Measurements from ENCODE around the gene ARHGAP8.
"Not testable (repeated sequence)": the region's sequence is repeated elsewhere in the genome, so short reads cannot be mapped to it uniquely, and the experiment has no call there.

Gene ARHGAP8

GRCh38 chr22:44901301-44901700 is 148.9 kb downstream of the ARHGAP8 start:
- DNase-seq (ENCODE audit: low read depth): no peak
- no peak for TF ChIP-seq CTCF (IDR thresholded peaks at IDR 0.05; ENCODE audit: control insufficient read depth, extremely low read depth, insufficient read depth)
- H3K4me3 ChIP-seq (ENCODE audit: low read depth, low read length): no peak overlapping the region

DNA sequence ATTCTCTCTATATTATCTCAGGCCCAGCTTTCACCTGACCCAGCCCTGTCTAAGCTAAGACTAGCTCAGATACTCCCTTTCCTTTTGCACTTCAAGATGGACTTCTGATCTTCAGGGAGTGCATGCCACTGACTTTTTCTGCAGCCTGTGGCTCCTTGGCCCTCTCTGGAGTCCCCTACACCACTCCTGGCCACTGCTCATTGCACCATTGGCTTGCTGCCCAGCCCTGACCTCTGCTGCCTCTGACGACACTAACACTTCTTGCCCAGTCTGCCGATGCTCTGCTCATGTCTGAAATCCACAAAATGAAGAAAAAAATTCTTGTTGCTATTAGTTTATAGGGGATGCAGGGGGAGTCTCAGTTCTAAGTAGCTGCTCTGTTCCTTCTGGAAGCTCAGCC is 150.8 kb downstream of the ARHGAP8 start:
- H3K4me3 ChIP-seq (ENCODE audit: low read depth, low read length); DNase-seq (ENCODE audit: low read depth): not testable (repeated sequence)

GRCh38 chr22:44904492-44905152 is 152.2 kb downstream of the ARHGAP8 start:
- not testable (repeated sequence) for DNase-seq (ENCODE audit: low read depth); H3K4me3 ChIP-seq (ENCODE audit: low read depth, low read length)

GRCh38 chr22:44906248-44906936 is 154.0 kb downstream of the ARHGAP8 start:
- no peak for TF ChIP-seq CTCF (IDR thresholded peaks at IDR 0.05; ENCODE audit: control insufficient read depth, extremely low read depth, insufficient read depth)
- DNase-seq (ENCODE audit: low read depth): no peak
- no peak overlapping the region for H3K4me3 ChIP-seq (ENCODE audit: low read depth, low read length)

GRCh38 chr22:44906999-44907644 is 154.7 kb downstream of the ARHGAP8 start:
- DNase-seq (ENCODE audit: low read depth): no peak
- no peak for TF ChIP-seq CTCF (IDR thresholded peaks at IDR 0.05; ENCODE audit: control insufficient read depth, extremely low read depth, insufficient read depth)
- H3K4me3 ChIP-seq (ENCODE audit: low read depth, low read length): no peak overlapping the region

DNA sequence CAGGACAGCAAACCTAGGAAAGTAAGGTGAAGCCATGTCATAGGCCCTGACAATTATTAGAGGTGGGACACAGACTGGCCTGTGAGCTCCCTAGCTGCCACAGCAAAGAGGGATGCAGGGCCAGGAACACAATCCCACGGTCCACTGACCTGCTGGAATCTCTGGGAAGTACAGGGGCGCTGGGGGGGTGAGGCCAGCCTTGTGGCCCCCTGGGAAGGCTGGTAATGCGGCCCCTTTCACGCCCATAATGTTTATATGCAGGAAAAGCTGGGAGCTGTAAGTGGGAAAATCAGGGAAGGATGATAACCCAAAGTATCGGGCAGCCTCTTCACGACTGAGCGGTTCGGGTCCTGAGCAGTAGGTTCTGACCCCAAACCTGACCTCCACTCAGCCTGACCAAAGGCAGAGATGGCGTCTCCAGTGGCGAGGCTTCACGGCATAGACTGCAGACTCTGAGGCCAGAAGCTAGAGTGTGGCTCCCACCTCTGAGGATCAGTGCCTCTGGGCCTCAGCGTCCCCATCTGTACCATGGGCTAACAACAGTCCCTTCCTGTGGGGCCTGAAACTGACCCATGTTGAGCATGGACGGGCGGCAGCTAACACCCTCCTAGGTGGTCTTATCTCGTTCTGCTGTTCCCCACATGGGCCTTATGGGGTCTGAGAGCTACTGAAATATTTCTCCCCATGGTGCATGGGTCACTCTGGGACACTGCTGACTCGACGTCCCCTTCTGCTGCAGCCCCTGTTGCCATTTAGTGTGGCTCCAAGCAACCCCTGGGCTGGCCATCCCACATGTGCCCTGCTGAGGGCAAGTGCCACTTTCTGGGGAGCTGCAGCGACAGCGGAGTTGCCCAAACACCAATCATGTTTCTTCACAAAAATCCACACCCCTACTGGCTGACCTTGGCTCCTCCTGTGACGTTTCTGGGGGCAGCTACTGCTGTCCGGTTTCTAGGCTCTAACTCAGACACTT is 155.7 kb downstream of the ARHGAP8 start:
- DNase-seq (ENCODE audit: low read depth): no peak
- H3K4me3 ChIP-seq (ENCODE audit: low read depth, low read length): no peak overlapping the region
- TF ChIP-seq CTCF (IDR thresholded peaks at IDR 0.05; ENCODE audit: control insufficient read depth, extremely low read depth, insufficient read depth): no peak

DNA sequence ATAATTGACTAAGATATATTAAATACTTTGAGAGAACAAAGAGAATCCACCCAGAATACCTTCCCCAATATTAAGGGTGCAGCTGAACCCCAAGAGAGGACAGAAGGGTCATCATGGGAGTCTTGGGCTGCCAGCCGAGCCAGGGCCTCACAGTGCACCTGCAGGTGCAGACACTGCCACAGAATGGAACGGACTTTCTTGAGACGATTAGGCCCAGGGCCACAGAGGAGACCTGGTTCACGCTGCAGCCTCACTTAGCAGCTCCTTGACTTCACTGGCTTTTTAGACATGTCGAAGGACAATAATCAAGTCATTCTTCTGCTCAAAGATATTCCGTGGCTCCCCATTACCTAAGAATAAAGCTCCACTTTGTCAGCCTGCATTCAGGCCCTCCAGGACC is 156.9 kb downstream of the ARHGAP8 start:
- H3K4me3 ChIP-seq (ENCODE audit: low read depth, low read length): no peak overlapping the region
- TF ChIP-seq CTCF (IDR thresholded peaks at IDR 0.05; ENCODE audit: control insufficient read depth, extremely low read depth, insufficient read depth): no peak
- no peak for DNase-seq (ENCODE audit: low read depth)

Data from LNCaP clone FGC (cell line).